ENCODE measurements around the gene RGS7. TPM values are rescaled to one million over a fixed set of nuclear protein-coding genes. Genes with fewer than 3 reads are reported as not detected.

RGS7 gene
- total RNA-seq, 1 experiment from 2014 or later = 1.5 TPM

DNA sequence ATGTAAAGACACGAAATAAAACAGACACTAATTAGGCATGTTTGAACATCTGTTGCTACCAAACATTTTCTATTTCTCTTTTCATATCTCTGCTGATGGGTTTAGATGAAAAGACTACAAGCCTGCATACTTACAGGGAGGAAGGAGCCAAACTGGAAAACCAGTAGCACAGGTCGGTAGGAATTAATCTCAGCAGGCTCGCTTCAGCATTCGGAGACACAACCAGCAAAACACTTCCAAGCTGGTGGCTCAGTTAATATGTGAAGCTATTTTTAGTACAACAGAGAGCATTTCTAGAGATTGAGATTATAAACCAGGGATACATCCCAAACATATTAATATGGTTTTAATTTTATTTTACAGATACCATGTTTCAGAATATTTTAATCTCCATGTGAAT, 444.2 kb downstream of the RGS7 start:
- Histone ChIP-seq H4K91ac (ENCODE audit: insufficient read length, low read depth, low read length) (no peak overlapping the region), H2BK5ac (ENCODE audit: insufficient read length, low read length) (no peak overlapping the region), H4K20me1 (ENCODE audit: control insufficient read depth, insufficient read depth, insufficient read length) (no peaks in the 10 kb centered on the region), H3T11ph (ENCODE audit: low read length) (no peak overlapping the region), H3K4me1 (ENCODE audit: insufficient read depth, low read length) (no peaks in the 10 kb centered on the region), H2BK20ac (ENCODE audit: low read depth, low read length, poor library complexity, severe bottlenecking) (no peak overlapping the region), H4K5ac (ENCODE audit: insufficient read length, low read depth, low read length) (no peak overlapping the region), H3K56ac (ENCODE audit: insufficient read length, low read depth, low read length) (no peak overlapping the region), H2BK12ac (ENCODE audit: insufficient read length, low read depth, low read length) (no peak overlapping the region), H3K27ac (ENCODE audit: insufficient read length, low read depth, low read length) (no peak overlapping the region), H2AK5ac (ENCODE audit: insufficient read length, low read length) (no peak overlapping the region), H3K23ac (ENCODE audit: insufficient read length, low read depth, low read length) (no peak overlapping the region), H2AFZ (ENCODE audit: low read length) (no peak overlapping the region), H3K14ac (ENCODE audit: insufficient read depth, low read length) (no peak overlapping the region), H3K9ac (ENCODE audit: extremely low read depth, insufficient read length, low read length) (no peak overlapping the region), H3K79me1 (ENCODE audit: insufficient read depth, low read depth, low read length, poor library complexity, severe bottlenecking) (no peaks in the 10 kb centered on the region), H2BK15ac (ENCODE audit: low read depth, low read length) (no peak overlapping the region), H3K18ac (ENCODE audit: insufficient read length, low read depth, low read length) (no peak overlapping the region), H3K4me2 (ENCODE audit: insufficient read depth, insufficient read length, low read length) (no peak overlapping the region), H2BK120ac (ENCODE audit: low read depth, low read length, poor library complexity, severe bottlenecking) (no peak overlapping the region), H3K27me3 (ENCODE audit: insufficient read depth, low read length) (no peaks in the 10 kb centered on the region), H3K9me3 (ENCODE audit: control insufficient read depth, low read depth, low read length) (no peaks in the 10 kb centered on the region), H3K4ac (ENCODE audit: low read depth, low read length) (no peak overlapping the region), H4K8ac (replicated peaks; ENCODE audit: insufficient read length, low read depth, low read length) (no peak overlapping the region), H3K23me2 (ENCODE audit: insufficient read length, low read depth, low read length, poor library complexity, severe bottlenecking) (no peaks in the 10 kb centered on the region), H3K79me2 (ENCODE audit: insufficient read depth, low read length) (no peaks in the 10 kb centered on the region)
- Mint-ChIP-seq H3K9me3 (no peaks in the 10 kb centered on the region), H3K27me3 (ENCODE audit: low read depth) (no peaks in the 10 kb centered on the region), H3K4me3 (no peak overlapping the region), H3K36me3 (ENCODE audit: insufficient read depth in 1 of 3, low read depth in 3 of 3) (no peaks in the 10 kb centered on the region), H3K27ac (no peak overlapping the region; a peak in 2 of 7 replicates), H3K4me1 (peaks cover 7 to 9% of the 10 kb centered on the region in 2 experiments)
- no peak for TF ChIP-seq CTCF (conservative IDR thresholded peaks at IDR 0.05)
- WGBS (ENCODE audit: extremely low coverage, insufficient read length, low lambda C conversion rate) = no CpG with 5 or more reads among the region's 4 CpGs
- no peak for DNase-seq
